WTC11 (cell line): ENCODE measurements around the gene MAGEF1.

Experiments used
- JUN ChIP-seq: sonication (generic); formaldehyde crosslinking; IDR thresholded peaks from 2 replicates; pipeline ENCODE4 v1.8.0; 2023; ENCODE audit warnings: mild to moderate bottlenecking, missing genetic modification reagents
- SMAD4 ChIP-seq: sonication (generic); formaldehyde crosslinking; IDR thresholded peaks from 2 replicates; pipeline ENCODE4 v1.8.0; 2022; ENCODE audit warnings: mild to moderate bottlenecking, missing genetic modification reagents
- TEAD1 ChIP-seq: sonication (generic); formaldehyde crosslinking; IDR thresholded peaks from 2 replicates; pipeline ENCODE4 v1.8.0; 2022; ENCODE audit warnings: mild to moderate bottlenecking, missing genetic modification reagents
- ZNF232 ChIP-seq: sonication (generic); formaldehyde crosslinking; IDR thresholded peaks from 2 replicates; pipeline ENCODE4 v1.8.0; 2022; ENCODE audit warnings: mild to moderate bottlenecking, missing genetic modification reagents
- TF ChIP-seq, protein P1 (sequence below): fragments of 200-600 bp; IDR thresholded peaks from 2 replicates; pipeline ENCODE4 v1.8.0; 2022; ENCODE audit warnings: antibody characterized with exemption
- TF ChIP-seq, protein P2 (sequence below): fragments of 250-450 bp; sonication (Bioruptor Pico); IDR thresholded peaks from 2 replicates; pipeline ENCODE4 v2.1.2; 2022; ENCODE audit warnings: mild to moderate bottlenecking, moderate library complexity
- TF ChIP-seq, protein P3 (sequence below): sonication (generic); formaldehyde crosslinking; IDR thresholded peaks from 2 replicates; pipeline ENCODE4 v1.8.1; 2023; ENCODE audit warnings: mild to moderate bottlenecking, missing genetic modification reagents
- TF ChIP-seq, protein P4 (sequence below): sonication (generic); formaldehyde crosslinking; IDR thresholded peaks from 2 replicates; pipeline ENCODE4 v1.8.1; 2023; ENCODE audit warnings: mild to moderate bottlenecking, moderate library complexity, missing genetic modification reagents
- TF ChIP-seq, protein P5 (sequence below): sonication (generic); formaldehyde crosslinking; IDR thresholded peaks from 2 replicates; pipeline ENCODE4 v1.8.0; 2022; ENCODE audit warnings: mild to moderate bottlenecking, missing genetic modification reagents
- TF ChIP-seq, protein P6 (sequence below): sonication (generic); formaldehyde crosslinking; conservative IDR thresholded peaks from 2 replicates; pipeline ENCODE4 v1.8.1; 2022; ENCODE audit warnings: mild to moderate bottlenecking, missing genetic modification reagents

DNA sequence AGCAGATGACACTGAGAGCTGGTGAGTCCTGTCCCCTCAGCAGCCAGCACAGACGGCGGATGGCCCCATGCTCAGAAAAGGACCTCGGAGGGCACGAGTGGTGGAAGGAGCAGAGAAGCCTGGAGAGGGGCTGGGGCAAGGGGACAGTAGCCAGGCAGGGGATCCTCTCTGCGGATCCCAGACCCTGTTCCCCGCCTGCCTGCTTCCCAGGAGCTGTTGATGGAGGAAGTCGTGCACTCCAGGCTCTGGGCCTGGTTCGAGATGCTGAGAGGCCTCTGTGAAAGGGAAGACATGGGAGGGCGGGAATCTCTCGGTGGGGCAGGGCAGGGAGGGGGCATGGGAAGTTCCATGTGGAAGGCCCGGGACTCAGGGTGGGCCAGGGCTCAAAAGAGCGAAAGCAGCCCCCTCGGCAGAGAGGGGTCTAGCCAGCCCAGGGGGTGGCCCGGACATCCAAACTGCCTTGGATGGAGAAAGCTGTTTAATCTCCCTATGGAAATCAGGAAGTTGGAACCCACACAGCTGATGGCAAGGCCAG, 47.9 kb upstream of the MAGEF1 start:
- TF ChIP-seq, protein P1, sequence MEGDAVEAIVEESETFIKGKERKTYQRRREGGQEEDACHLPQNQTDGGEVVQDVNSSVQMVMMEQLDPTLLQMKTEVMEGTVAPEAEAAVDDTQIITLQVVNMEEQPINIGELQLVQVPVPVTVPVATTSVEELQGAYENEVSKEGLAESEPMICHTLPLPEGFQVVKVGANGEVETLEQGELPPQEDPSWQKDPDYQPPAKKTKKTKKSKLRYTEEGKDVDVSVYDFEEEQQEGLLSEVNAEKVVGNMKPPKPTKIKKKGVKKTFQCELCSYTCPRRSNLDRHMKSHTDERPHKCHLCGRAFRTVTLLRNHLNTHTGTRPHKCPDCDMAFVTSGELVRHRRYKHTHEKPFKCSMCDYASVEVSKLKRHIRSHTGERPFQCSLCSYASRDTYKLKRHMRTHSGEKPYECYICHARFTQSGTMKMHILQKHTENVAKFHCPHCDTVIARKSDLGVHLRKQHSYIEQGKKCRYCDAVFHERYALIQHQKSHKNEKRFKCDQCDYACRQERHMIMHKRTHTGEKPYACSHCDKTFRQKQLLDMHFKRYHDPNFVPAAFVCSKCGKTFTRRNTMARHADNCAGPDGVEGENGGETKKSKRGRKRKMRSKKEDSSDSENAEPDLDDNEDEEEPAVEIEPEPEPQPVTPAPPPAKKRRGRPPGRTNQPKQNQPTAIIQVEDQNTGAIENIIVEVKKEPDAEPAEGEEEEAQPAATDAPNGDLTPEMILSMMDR = no peak
- TF ChIP-seq SMAD4 (CRISPR knock-in tag) (no peak), ZNF232 (CRISPR knock-in tag) (no peak), JUN (CRISPR knock-in tag) (no peak), TEAD1 (no peak)
- TF ChIP-seq, protein P2, sequence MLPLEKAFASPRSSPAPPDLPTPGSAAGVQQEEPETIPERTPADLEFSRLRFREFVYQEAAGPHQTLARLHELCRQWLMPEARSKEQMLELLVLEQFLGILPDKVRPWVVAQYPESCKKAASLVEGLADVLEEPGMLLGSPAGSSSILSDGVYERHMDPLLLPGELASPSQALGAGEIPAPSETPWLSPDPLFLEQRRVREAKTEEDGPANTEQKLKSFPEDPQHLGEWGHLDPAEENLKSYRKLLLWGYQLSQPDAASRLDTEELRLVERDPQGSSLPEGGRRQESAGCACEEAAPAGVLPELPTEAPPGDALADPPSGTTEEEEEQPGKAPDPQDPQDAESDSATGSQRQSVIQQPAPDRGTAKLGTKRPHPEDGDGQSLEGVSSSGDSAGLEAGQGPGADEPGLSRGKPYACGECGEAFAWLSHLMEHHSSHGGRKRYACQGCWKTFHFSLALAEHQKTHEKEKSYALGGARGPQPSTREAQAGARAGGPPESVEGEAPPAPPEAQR (CRISPR knock-in tag) = no peak
- TF ChIP-seq, protein P3, sequence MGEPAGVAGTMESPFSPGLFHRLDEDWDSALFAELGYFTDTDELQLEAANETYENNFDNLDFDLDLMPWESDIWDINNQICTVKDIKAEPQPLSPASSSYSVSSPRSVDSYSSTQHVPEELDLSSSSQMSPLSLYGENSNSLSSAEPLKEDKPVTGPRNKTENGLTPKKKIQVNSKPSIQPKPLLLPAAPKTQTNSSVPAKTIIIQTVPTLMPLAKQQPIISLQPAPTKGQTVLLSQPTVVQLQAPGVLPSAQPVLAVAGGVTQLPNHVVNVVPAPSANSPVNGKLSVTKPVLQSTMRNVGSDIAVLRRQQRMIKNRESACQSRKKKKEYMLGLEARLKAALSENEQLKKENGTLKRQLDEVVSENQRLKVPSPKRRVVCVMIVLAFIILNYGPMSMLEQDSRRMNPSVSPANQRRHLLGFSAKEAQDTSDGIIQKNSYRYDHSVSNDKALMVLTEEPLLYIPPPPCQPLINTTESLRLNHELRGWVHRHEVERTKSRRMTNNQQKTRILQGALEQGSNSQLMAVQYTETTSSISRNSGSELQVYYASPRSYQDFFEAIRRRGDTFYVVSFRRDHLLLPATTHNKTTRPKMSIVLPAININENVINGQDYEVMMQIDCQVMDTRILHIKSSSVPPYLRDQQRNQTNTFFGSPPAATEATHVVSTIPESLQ (CRISPR knock-in tag) = no peak
- TF ChIP-seq, protein P4, sequence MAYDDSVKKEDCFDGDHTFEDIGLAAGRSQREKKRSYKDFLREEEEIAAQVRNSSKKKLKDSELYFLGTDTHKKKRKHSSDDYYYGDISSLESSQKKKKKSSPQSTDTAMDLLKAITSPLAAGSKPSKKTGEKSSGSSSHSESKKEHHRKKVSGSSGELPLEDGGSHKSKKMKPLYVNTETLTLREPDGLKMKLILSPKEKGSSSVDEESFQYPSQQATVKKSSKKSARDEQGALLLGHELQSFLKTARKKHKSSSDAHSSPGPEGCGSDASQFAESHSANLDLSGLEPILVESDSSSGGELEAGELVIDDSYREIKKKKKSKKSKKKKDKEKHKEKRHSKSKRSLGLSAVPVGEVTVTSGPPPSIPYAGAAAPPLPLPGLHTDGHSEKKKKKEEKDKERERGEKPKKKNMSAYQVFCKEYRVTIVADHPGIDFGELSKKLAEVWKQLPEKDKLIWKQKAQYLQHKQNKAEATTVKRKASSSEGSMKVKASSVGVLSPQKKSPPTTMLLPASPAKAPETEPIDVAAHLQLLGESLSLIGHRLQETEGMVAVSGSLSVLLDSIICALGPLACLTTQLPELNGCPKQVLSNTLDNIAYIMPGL (CRISPR knock-in tag) = no peak
- TF ChIP-seq, protein P5, sequence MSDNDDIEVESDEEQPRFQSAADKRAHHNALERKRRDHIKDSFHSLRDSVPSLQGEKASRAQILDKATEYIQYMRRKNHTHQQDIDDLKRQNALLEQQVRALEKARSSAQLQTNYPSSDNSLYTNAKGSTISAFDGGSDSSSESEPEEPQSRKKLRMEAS (CRISPR knock-in tag) = no peak
- TF ChIP-seq, protein P6, sequence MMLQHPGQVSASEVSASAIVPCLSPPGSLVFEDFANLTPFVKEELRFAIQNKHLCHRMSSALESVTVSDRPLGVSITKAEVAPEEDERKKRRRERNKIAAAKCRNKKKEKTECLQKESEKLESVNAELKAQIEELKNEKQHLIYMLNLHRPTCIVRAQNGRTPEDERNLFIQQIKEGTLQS = no peak
